ENCODE measurements around the gene TIPIN. TPM values are rescaled to one million over a fixed set of nuclear protein-coding genes. Genes with fewer than 3 reads are reported as not detected.

Gene TIPIN
- total and polyA plus RNA-seq, 8 donors = 2.3 to 13.8 (median 3.1) TPM; not detected in 1

DNA sequence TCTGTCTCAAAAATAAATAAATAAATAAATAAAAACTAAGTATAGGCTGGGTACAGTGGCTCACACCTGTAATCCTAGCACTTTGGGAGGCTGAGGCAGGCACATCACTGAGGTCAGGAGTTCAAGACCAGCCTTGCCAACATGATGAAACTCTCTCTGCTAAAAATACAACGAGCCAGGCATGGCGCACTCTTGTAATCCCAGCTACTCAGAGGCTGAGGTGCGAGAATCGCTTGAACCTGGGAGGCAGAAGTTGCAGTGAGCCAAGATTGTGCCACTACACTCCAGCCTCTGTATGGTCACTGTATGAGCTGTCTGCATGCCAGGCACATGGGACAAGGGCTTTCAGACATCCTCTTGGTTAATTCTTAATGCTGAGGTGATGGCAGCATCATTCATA lies 28.7 kb downstream of the TIPIN start:
- Histone ChIP-seq H3K27ac (no peak overlapping the region), H3K4me1 (no peaks in the 10 kb centered on the region), H3K4me3 (no peak overlapping the region), H3K36me3 (peaks cover 44 to 100% (median 100%) of the 10 kb centered on the region in 4 donors), H3K27me3 (no peaks in the 10 kb centered on the region), H3K9me3 (no peaks in the 10 kb centered on the region)
- intact Hi-C loops (cut with DNase I; ENCODE audit: low total_unique reads) = no loop called here
- DNase-seq = no peak
- WGBS, 5 donors = 91 to 100% (median 97%) methylated on average over 4 of the region's 4 CpGs
- TF ChIP-seq POLR2A (IDR thresholded peaks at IDR 0.05) (no peak), POLR2AphosphoS5 (IDR thresholded peaks at IDR 0.05) (no peak), EP300 (IDR thresholded peaks at IDR 0.05) (no peak)

DNA sequence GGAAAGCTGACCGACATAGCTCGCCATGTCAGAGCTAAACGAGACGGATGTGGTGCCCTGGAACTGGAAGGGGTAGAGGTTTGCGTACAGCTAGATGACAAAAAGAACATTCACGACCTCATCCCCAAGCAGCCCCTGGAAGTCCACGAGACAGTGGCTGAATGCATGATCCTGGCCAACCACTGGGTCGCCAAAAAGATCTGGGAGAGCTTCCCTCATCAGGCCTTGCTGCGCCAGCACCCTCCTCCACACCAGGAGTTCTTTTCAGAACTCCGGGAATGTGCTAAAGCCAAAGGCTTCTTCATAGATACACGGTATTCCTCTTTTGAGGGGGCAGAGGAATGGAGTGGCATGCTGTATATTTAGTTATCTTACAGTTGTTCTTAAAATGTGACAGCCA lies 30.4 kb downstream of the TIPIN start:
- WGBS, 5 donors = 91 to 95% (median 95%) methylated on average over 11 of the region's 11 CpGs

DNA sequence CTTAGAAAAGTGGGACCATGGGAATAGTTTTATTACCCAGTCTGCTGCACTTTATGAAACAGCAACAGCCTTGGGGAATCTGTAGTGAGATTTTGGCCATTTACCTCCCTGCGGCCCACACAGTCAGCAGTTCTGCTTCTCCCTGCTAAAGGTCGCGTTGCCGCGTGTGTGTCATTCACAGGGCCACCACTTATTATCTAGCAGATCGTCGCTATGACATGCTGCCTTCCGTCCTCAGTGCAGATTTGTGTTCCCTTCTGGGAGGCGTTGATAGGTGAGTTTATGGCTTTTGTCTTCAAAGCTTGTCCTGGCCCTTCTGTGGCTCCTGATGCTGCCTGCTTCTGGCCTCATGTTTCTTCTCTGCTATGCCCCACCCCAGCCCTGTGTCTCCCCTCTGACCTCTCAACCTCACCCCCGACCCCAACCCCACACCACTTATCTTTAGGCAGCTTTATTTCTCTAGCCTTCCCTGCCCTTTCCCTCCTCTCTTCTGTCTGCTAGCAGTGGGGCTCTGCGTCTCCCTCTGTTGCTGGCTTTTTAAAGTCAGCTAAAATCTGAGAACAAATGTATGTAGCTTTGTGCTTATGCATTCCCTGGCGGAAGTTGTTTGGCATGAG lies 33.1 kb downstream of the TIPIN start:
- Histone ChIP-seq H3K4me3 (no peak overlapping the region), H3K27ac (no peak overlapping the region), H3K27me3 (no peaks in the 10 kb centered on the region), H3K36me3 (peaks cover 64 to 100% (median 100%) of the 10 kb centered on the region in 4 donors), H3K4me1 (no peaks in the 10 kb centered on the region), H3K9me3 (no peaks in the 10 kb centered on the region)
- intact Hi-C loops (cut with DNase I; ENCODE audit: low total_unique reads) = no loop called here
- no peak for TF ChIP-seq POLR2A (IDR thresholded peaks at IDR 0.05)
- no peak for TF ChIP-seq POLR2AphosphoS5 (IDR thresholded peaks at IDR 0.05)
- no peak for TF ChIP-seq CTCF (IDR thresholded peaks at IDR 0.05)
- TF ChIP-seq EP300 (IDR thresholded peaks at IDR 0.05) = no peak
- DNase-seq = no peak
- 78 to 85% (median 82%) methylated on average over 12 of the region's 12 CpGs for WGBS, 5 donors

More for the DNA sequence above, 30.4 kb downstream of the TIPIN start:
- H3K4me1 ChIP-seq = no peaks in the 10 kb centered on the region
- intact Hi-C loops (cut with DNase I; ENCODE audit: low total_unique reads) = no loop called here
- H3K4me3 ChIP-seq = no peak overlapping the region
- DNase-seq = no peak
- TF ChIP-seq POLR2AphosphoS5 (IDR thresholded peaks at IDR 0.05) (no peak), CTCF (IDR thresholded peaks at IDR 0.05) (no peak), POLR2A (IDR thresholded peaks at IDR 0.05) (no peak), EP300 (IDR thresholded peaks at IDR 0.05) (no peak)
- H3K36me3 ChIP-seq = peaks cover 50 to 100% (median 100%) of the 10 kb centered on the region in 4 donors
- no peak overlapping the region for H3K27ac ChIP-seq
- no peaks in the 10 kb centered on the region for H3K27me3 ChIP-seq
- H3K9me3 ChIP-seq = no peaks in the 10 kb centered on the region

- peaks cover 51 to 100% (median 99%) of the 10 kb centered on the region in 4 donors for H3K36me3 ChIP-seq
- H3K27ac ChIP-seq = no peak overlapping the region
- intact Hi-C loops (cut with DNase I; ENCODE audit: low total_unique reads) = no loop called here
- no peaks in the 10 kb centered on the region for H3K4me1 ChIP-seq
- 93 to 97% (median 93%) methylated on average over 2 of the region's 2 CpGs for WGBS, 5 donors
- no peaks in the 10 kb centered on the region for H3K27me3 ChIP-seq
- no peak overlapping the region for H3K4me3 ChIP-seq
- TF ChIP-seq EP300 (IDR thresholded peaks at IDR 0.05) = no peak
- H3K9me3 ChIP-seq = no peaks in the 10 kb centered on the region
- no peak for DNase-seq
Measured at GRCh38 chr15:66312144-66312543, 44.3 kb downstream of the TIPIN start.

DNA sequence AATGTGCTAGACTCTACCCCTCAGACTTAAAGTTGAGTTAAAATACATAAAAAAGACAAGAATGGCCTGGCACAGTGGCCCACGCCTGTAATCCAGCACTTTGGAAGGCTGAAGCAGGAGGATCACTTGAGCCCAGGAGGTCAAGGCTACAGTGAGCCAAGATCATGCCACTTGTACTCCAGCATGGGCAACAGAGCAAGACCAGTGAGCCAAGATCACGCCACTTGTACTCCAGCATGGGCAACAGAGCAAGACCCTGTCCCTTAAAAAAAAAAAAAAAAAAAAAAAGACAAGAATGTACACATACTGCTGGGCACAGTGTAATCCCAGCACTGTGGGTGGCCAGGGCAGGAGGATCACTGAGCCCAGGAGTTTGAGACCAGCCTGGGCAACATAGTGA lies 45.7 kb downstream of the TIPIN start:
- no peaks in the 10 kb centered on the region for H3K27me3 ChIP-seq
- no peaks in the 10 kb centered on the region for H3K9me3 ChIP-seq
- no peak overlapping the region for H3K4me3 ChIP-seq
- H3K4me1 ChIP-seq = no peaks in the 10 kb centered on the region
- no peak for TF ChIP-seq EP300 (IDR thresholded peaks at IDR 0.05)
- TF ChIP-seq POLR2A (IDR thresholded peaks at IDR 0.05) = no peak
- no peak for TF ChIP-seq POLR2AphosphoS5 (IDR thresholded peaks at IDR 0.05)
- no peak for TF ChIP-seq CTCF (IDR thresholded peaks at IDR 0.05)
- H3K36me3 ChIP-seq = peaks cover 43 to 100% (median 98%) of the 10 kb centered on the region in 4 donors
- 86 to 97% (median 90%) methylated on average over 2 of the region's 2 CpGs for WGBS, 5 donors
- intact Hi-C loops (cut with DNase I; ENCODE audit: low total_unique reads) = no loop called here
- DNase-seq = no peak
- H3K27ac ChIP-seq = no peak overlapping the region
